Iris pigment epithelial cell (primary cell): ENCODE data around the gene RPS6KA2.
"Not testable (repeated sequence)": the region's sequence is repeated elsewhere in the genome, so short reads cannot be mapped to it uniquely, and the experiment has no call there.

Source experiments
- DNase-seq: peaks from one replicate; pipeline ENCODE4 v3.0.0-alpha.2; 2011; ENCODE audit warnings: low read depth

Gene RPS6KA2

DNA sequence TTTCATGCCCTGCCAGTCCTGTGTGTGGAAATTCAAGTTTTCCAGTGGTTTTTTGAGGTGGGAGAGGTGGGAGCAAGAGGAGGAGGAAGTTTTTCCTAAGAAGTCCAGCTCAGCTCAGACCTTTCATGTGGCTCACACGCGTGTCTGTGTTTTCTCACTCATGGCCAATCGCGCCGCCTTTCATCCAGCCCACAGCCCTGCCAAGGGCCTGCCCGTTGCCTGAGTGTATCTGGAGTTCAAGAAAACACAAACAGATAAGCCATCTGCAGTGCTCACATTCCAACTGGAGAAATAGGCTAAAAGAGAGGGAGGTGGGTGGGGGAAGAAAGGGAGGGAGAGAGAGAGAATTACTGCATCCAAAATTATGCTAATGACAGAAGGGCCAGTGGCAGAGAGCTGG is 231.7 kb downstream of the RPS6KA2 start:
- DNase-seq: no peak

DNA sequence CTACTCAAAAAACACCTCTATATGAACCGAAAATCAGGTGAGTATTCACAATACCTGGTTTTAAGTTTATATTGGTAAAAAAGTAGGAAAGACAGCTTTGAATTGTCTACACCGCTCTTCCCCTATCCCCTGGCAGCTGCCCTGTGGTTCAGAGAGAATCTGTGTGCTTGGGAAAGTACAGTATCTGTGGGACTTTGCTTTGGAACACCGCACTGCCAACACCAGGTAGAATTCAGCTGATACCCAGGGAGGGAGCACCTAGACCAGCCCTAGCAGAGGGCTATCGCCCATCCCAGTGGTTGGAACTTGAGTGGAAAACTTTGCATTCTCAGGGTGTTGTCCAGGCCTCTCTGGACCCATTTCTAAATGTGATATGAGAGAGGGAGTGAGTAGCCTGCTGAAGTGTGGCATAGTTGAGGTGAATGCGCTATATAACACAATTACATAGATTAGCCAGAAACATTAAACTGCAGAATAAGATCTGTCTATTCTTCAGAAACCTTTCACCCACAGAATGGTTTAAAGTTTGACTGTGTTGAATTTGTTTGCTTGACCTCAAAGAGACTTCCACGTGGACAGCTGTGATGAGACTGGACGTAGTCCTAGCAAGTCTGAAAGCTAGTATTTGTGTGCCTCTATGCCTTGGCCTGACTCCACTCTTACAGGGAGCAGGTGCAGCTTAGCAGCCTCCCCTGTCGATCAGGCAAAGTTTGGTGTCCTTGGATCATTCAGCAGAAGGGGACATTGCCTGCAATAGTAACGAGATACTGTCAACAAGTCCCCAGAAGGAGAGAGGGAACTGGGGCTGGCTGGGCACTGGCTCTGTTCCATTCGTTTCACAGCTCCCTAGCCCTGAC is 232.8 kb downstream of the RPS6KA2 start:
- no peak for DNase-seq

DNA sequence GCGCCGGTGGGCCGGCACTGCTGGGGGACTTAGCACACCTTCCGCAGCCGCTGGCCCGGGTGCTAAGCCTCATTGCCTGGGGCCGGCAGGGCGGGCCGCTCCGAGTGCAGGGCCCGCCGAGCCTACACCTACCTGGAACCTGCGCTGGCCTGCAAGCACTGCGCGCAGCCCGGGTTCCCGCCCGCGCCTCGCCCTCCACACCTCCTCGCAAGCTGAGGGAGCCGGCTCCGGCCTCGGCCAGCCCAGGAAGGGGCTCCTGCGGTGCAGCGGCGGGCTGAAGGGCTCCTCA is 233.6 kb downstream of the RPS6KA2 start:
- DNase-seq: no peak

DNA sequence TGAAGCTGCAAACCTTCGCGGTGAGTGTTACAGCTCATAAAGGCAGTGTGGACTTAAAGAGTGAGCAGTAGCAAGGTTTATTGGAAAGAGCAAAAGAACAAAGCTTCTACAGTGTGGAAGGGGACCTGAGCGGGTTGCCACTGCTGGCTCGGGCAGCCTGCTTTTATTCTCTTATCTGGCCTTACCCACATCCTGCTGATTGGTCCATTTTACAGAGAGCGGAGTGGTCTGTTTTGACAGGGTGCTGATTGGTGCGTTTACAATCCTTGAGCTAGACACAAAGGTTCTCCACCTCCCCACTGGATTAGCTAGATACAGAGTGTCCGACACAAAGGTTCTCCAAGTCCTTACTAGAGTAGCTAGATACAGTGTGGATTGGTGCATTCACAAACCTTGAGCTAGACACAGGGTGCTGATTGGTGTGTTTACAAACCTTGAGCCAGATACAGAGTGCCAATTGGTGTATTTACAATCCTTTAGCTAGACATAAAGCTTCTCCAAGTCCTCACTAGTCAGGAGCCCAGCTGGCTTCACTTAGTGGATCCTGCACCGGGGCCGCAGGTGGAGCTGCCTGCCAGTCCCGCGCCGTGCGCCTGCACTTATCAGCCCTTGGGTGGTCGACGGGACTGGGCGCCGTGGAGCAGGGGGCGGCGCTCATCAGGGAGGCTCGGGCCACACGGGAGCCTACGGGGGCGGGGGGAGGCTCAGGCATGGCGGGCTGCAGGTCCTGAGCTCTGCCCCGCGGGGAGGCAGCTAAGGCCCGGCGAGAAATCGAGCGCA is 234.1 kb downstream of the RPS6KA2 start:
- not testable (repeated sequence) for DNase-seq

DNA sequence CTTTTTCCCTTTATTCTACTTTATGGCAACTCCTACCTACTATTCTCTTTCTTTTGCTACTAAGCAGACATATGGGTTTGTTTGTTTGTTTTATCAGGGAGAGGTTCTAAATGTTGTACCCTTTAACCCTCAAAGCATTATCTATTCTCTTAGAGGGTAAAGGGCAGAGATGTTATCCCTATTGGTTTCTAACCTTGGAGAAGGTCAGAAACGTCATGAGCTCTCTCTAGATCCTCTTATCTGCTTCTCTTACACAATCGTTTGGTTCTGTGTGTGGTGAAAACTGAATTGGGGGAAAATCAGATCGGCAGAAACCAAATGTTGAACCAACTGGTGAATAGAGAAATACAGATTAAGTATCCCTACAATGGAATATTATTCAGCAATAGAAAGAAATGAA is 237.9 kb downstream of the RPS6KA2 start:
- DNase-seq: no peak

DNA sequence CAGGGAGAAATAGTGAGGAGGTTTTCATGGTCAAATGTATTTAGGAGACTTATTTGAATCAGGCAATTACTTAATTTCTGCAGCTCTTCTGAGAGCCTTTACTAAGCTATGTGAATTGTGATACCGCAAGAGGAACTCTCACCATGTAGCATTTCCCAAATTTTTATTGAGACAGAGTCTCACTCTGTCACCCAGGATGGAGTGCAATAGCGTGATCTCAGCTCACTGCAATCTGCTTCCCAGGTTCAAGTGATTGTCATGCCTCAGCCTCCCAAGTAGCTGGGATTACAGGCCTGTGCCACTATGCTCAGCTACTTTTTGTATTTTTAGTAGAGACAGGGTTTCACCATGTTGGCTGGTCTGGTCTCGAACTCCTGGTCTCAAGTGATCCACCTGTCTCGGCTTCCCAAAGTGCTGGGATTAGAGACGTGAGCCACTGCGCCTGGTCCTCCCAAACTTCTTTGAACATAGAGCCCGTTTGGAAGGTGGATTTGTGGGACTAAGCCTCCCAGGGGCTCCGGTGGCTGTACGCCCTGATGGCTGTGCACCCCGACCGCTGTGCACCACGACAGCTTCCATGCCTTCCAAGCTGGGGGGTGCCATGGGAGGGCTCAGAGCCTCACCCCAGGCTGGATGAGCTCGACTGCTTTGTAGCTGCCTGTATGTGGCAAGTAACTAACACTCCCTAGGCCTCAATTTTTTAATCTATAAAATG is 238.6 kb downstream of the RPS6KA2 start:
- no peak for DNase-seq

DNA sequence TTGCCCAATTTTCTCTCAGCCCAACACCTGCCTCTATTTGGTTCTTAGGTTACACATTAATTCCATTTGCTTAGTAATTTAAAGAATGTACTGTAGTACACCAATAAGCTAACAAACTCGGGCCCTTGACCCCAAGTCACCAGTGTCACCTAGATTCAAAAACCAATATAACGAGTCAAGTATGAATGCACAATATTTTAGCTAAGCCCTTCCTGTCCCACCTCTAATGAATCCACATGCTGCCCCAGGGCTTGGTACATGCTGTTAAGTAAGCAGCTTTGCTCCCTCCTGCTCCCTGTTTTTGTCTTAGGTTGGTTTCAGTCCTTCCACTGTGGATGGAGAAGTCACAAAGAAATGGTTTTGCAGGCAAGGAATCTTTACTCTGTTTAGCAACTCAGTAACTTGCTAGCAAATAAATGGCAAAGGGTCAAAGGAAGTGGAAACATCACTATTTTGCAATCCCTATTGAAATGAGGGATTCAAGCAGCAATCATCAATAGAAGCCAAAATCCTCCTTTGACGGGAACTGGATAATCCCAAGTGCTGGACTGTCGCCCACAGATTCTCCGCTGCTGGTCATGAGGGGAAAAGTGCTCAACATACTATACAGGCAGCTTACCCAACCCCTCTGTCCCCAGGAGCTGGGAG is 239.3 kb downstream of the RPS6KA2 start:
- no peak for DNase-seq

DNA sequence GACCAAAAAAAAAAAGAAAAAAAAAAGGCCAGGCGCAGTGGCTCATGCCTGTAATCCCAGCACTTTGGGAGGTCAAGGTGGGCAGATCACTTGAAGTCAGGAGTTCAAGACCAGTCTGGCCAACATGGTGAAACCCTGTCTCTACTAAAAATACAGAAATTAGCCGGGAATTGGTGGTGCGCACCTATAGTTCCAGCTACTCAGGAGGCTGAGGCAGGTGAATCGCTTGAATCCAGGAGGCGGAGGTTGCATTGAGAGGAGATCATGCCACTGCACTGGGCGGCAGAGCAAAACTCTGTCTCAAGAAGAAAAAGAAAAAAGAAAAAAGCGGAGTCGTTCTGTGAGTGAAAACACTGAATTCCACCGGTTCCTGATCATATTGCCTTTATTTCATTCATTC is 240.0 kb downstream of the RPS6KA2 start:
- DNase-seq: not testable (repeated sequence)

DNA sequence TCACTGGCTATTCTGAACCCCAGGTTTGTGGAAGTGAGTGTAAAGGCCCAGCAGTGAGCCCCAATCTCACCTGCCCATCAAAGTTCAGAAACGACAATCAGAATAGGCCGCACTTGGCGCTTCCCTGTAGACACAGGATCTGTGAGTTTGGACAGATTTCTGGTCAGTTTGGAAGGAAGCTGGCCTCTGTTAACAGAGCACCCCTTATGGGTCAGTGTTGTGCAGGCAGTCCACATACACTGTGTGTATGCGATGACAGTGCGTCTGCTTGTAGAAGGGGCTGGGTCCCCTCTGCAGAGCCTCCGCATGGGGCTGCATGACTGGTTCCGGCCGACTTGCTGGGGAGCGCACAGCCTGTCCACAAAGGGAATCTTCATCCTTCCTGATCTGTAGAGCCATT is 240.9 kb downstream of the RPS6KA2 start:
- DNase-seq: no peak

DNA sequence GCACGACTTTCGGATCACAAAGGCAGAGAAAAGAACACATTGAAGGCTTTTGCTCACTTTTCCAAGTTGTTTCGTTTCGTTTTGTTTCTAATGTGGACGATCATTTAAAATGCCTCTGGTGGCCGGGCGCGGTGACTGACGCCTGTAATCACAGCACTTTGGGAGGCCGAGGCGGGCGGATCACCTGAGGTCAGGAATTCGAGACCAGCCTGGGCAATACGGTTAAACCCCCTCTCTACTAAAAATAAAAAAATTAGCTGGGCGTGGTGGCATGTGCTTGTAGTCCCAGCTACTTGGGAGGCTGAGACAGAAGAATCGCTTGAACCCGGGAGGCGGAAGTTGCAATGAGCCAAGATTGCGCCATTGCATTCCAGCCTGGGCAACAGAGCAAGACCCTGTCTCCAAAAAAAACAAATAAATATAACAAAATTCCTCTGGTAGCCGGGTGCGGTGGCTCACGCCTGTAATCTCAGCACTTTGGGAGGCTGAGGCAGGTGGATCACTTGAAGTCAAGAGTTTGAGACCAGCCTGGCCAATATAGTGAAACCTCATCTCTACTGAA is 243.2 kb downstream of the RPS6KA2 start:
- DNase-seq: not testable (repeated sequence)

DNA sequence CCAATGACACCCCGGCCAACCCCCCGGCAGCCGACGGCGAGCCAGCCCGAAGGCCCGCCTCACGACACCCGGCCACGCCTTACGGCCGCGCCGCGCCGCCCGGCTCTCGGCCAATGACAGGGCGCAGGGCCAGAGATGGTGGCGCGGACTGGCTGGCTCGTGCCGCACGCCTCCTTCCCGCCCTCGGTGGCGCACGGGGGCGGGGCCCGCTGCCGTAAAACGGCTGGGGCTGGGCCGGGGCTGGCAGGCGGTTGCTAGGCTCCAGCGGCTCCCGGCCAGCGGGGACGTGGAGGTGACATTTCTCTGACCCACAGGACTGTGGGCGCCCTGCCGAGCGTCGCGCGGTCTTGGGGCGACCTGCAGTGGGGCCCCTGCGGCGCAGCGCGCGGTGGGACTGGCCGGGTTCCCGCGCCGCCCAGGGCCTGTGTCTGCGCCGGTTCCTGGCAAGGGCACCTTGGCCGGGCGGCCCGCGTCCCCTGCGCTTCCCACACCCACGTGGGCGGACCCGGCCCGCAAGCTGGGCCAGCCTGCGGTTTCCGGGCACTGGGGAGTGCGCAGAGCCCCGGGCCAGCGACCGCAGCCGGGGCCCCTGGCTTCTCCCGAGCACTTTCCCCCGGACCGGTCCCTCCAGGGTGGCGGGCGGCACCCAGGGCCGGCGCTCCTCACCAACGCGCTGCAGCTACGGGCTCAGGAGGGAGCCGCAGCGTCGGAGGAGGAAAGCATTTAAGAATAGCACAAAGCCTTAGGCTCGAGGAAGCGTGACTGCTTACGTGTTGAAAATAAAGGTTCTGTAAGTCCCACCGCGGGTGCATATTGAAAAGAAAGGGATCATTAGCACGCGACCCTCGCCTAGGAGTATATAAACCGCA is 243.9 kb downstream of the RPS6KA2 start, which contains the start of gene MPC1:
MPC1 (minus strand) TSS at position 8 of the 869 bp plus-strand sequence. CDS start 64 bp downstream, outside the sequence.
- DNase-seq: peak; percentile 97

DNA sequence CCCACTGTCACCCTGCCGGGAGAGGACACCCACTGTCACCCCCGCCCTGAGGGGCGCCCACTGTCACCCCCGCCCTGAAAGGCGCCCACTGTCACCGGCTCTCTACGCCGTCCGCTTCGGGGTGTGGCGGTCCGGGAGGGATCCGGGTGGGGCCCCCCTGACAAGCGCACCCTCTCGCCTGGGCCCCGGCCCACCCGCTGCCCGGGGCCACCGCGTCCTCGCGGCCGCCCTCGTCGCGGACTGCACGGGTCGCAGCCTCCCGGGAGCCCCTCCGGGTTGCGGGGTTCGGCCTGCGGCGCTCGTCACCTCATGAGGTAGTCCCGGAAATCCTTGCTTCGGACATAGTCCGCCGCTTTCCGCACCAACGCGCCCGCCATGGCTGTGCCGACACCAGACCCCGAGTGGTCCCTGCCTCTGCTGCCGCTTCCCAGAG is 244.5 kb downstream of the RPS6KA2 start:
- no peak for DNase-seq

DNA sequence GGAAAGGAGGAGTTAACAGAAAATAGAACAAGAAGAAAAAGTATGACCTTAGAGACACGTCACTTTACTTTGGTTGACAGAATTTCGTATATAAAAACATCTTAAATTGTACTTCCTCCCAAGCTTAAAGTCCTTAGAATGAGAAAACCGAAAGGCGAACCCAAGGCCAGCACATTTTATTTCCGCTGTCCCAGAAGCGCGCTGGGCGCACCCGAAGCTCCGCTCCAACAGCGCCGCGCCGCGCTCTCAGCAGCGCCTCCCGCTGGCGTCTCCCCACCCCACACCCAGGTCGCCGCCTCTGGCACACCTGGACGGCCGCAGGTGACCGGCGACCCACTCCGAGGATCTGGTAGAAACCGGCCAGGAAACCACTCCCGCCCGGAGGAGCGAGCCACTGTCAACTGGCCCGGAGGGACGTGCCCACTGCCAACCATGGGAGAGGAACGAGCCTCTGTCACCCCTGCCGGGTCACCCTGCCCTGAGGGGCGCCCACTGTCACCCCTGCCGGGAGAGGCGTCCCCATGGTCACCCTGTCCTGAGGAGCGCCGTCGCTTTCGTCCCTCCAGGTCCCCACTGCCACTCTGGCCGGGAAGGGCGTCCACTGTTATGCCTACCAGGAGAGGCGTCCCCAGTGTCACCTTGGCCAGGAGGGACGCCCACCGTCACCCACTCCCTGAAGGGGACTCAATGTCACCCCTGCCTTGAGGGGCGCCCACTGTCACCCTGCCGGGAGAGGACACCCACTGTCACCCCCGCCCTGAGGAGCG is 245.1 kb downstream of the RPS6KA2 start:
- peak; percentile 56 for DNase-seq

DNA sequence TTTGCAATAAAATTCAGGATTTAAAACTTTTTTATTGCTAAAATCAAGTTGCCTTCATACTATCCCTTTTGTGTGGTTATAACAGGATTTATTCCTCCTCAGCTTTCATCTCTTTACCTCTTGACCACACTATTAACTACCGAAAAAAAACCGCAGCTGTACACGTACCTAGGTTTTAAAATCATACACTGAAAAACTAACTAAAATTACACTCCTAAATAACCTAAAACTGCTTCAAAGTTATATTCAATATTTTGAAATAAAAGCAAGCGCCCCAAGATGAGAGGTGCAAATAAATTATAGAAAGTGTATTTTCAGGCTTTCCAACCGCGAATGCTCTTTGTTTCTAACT is 245.7 kb downstream of the RPS6KA2 start:
- no peak for DNase-seq

DNA sequence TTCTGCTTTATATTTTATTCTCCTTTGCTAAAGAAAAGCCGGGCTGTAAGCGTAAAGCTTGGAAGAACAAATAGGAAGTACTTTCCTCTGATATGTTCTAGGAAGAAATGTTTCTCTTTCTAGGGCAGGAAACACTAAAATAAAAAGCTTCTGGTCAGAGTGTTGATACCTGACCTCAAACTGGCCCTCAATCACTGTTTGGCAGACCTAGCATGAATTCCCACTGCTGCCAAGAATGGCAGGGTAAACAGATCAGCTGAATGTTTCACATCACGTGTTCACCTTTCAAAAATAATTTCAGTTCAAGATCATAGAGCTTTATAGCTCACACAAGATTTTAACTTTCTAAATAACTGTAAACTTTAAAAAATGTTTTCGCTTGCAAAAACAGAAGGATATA is 247.3 kb downstream of the RPS6KA2 start:
- DNase-seq: no peak

DNA sequence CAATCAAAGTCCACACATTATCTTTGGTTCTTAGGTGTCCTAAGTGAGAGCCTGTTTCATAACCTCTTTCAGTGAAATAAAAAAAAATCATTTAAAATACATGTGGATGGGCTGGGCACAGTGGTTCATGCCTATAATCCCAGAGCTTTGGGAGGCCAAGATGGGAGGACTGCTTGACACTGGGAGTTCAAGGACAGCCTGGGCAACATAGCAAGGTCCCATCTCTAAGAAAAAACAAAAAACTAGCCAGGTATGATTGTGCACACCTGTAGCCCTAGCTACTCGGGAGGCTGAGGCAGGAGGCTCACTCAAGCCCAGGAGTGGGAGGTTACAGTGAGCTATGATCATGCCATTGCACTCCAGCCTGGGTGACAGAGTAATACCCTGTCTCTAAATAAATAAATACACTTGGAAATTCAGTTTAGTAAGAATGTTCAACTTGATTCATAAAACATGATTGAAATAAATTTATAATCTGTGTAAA is 247.9 kb downstream of the RPS6KA2 start:
- DNase-seq: no peak

DNA sequence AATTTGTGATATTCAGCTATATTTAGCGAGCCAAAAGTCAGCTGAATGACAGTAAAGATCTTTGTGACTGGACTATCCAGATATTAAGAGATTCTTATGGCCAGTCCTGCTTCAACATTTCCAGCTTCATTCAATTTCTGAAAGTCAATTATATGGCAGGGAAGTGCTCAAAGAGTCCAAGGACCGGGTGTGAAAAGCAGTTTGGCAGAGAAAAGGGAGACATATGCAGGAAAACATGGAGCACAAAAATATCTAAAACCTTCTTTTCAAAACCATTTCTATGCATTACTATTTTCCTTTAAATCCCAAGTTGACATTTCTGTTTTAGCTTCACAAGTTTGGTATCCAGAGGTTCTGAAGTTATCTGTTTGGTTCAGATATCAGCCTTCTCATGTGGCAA is 249.3 kb downstream of the RPS6KA2 start:
- no peak for DNase-seq

DNA sequence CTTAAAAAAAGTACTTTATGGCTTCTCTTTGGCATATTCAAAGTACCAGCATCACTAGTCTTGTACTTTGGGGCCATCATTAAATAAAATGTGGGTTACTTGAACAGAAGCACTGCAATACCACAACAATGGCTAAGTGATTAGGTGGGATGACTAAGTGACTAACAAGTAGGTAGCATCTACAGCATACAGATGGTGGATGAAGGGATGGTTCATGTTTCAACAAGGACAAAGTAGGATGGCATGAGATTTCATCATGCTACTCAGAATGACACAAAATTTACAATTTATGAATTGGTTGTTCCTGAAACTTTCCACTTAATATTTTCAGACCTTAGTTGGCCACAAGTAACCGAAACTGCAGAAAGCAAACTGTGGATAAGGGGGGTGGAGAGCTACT is 252.0 kb downstream of the RPS6KA2 start:
- DNase-seq: no peak

DNA sequence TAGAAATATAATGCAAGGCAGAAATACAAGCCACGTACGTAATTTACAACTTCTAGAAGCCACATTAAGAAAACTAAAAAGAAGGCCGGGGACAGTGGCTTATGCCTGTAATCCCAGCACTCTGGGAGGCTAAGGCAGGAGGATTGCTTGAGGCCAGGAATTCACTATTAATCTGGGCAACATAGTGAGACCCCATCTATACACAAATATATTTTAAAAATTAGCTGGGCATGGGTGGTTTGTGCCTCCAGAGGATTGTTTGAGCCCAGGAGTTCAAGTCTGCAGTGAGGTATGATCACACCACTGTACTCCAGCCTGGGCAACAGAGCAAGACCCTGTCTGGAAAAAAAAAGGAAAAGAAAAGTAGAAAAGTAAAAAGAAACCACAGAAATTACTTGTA is 256.6 kb downstream of the RPS6KA2 start:
- DNase-seq: no peak

DNA sequence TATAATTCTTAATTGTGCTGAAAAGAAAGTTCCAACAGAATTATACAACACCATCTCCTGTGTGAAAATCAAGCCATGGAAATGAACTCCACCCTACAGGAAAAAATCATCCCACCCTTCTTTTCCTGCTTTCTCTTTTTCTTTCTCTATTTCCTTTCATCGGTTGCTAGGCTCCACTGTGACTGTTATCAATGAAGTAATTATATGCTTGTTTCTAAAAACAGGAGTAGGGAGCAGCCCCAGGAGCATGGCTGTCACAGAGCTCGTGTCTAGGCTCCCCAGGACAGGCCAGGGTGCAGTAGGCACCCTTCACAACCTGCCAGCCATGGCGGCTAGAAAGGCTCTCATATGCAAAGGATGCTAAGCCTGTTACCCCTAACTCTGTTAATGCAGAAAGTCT is 257.3 kb downstream of the RPS6KA2 start:
- DNase-seq: no peak
